Measurements from ENCODE around the gene BRD9.

BRD9 gene

DNA sequence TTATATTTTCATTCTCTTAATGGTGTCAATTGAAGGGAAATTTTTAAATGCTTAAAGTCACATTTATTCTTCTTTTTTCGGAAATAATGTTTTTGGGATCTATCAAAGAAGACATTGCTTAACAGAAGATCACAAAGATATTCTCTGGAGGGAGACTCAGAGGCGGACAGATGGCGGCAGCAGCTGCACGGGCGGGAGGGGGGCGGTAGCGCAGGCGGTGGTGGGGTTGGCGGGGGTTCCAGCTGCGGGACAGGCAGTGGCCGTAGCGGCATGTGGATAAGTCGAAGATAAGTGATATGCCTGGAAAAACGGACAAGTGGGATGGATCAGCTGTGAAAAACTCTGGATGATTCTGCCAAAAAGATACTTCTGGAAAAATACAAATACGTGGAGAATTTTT, 76.4 kb downstream of the BRD9 start:
- TF ChIP-seq, protein P1, sequence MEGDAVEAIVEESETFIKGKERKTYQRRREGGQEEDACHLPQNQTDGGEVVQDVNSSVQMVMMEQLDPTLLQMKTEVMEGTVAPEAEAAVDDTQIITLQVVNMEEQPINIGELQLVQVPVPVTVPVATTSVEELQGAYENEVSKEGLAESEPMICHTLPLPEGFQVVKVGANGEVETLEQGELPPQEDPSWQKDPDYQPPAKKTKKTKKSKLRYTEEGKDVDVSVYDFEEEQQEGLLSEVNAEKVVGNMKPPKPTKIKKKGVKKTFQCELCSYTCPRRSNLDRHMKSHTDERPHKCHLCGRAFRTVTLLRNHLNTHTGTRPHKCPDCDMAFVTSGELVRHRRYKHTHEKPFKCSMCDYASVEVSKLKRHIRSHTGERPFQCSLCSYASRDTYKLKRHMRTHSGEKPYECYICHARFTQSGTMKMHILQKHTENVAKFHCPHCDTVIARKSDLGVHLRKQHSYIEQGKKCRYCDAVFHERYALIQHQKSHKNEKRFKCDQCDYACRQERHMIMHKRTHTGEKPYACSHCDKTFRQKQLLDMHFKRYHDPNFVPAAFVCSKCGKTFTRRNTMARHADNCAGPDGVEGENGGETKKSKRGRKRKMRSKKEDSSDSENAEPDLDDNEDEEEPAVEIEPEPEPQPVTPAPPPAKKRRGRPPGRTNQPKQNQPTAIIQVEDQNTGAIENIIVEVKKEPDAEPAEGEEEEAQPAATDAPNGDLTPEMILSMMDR (IDR thresholded peaks at IDR 0.05; ENCODE audit: low read depth, low read length, poor library complexity, severe bottlenecking): no peak
- TF ChIP-seq EZH2phosphoT487 (IDR thresholded peaks at IDR 0.05; ENCODE audit: borderline replicate concordance, low read length): no peak

DNA sequence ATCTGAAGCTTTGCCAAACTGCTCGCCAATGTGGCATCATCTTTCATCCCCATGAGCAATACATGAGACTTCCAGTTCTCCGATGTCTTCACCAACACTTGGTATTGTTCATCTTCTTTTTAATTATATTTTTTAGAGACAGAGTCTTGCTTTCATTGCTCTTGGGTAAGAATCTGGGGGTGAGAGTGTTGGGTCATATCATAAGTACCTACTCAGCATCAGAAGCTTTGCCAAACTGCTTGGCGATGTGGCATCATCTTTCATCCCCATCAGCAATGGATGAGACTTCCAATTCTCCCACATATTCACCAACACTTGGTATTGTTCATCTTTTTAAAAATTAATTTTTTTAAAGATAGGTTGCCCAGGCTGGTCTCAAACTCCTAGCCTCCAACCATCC, 77.2 kb downstream of the BRD9 start:
- H3K79me2 ChIP-seq (ENCODE audit: control insufficient read depth, low read length): no peaks in the 10 kb centered on the region
- TF ChIP-seq EZH2phosphoT487 (IDR thresholded peaks at IDR 0.05; ENCODE audit: borderline replicate concordance, low read length): no peak
- TF ChIP-seq, protein P1 (IDR thresholded peaks at IDR 0.05; ENCODE audit: low read depth, low read length, poor library complexity, severe bottlenecking): no peak
- H3K9me2 ChIP-seq (replicated peaks; ENCODE audit: control insufficient read depth, low read length): no peaks in the 10 kb centered on the region
- no peaks in the 10 kb centered on the region for H3K27me3 ChIP-seq (ENCODE audit: control insufficient read depth, low read length)
- no peaks in the 10 kb centered on the region for H3F3A ChIP-seq (ENCODE audit: control insufficient read depth, insufficient read depth)
- H3K9me3 ChIP-seq (ENCODE audit: control insufficient read depth, insufficient read depth, low read length): no peaks in the 10 kb centered on the region
- H4K20me1 ChIP-seq (ENCODE audit: control insufficient read depth, insufficient read depth, low read depth, low read length): no peaks in the 10 kb centered on the region
- no peak overlapping the region for H3K27ac ChIP-seq (ENCODE audit: low read depth, low read length)
- no peaks in the 10 kb centered on the region for H3K4me1 ChIP-seq (ENCODE audit: control insufficient read depth, low read length)
- H3K4me3 ChIP-seq (ENCODE audit: low read length): no peak overlapping the region
- no peak overlapping the region for H3K4me2 ChIP-seq (ENCODE audit: low read length)
- H3K36me3 ChIP-seq (ENCODE audit: control insufficient read depth, low read length): no peaks in the 10 kb centered on the region; the same call in 1 of the 2 replicates

More for the DNA sequence above, 76.4 kb downstream of the BRD9 start:
- Histone ChIP-seq H4K20me1 (ENCODE audit: control insufficient read depth, insufficient read depth, low read depth, low read length) (no peaks in the 10 kb centered on the region), H3K4me3 (ENCODE audit: low read length) (no peak overlapping the region), H3K27ac (ENCODE audit: low read depth, low read length) (no peak overlapping the region), H3K4me2 (ENCODE audit: low read length) (no peak overlapping the region), H3K27me3 (ENCODE audit: control insufficient read depth, low read length) (no peaks in the 10 kb centered on the region), H3K79me2 (ENCODE audit: control insufficient read depth, low read length) (no peaks in the 10 kb centered on the region), H3F3A (ENCODE audit: control insufficient read depth, insufficient read depth) (no peaks in the 10 kb centered on the region), H3K9me2 (replicated peaks; ENCODE audit: control insufficient read depth, low read length) (no peaks in the 10 kb centered on the region), H3K4me1 (ENCODE audit: control insufficient read depth, low read length) (no peaks in the 10 kb centered on the region), H3K36me3 (ENCODE audit: control insufficient read depth, low read length) (no peaks in the 10 kb centered on the region; the same call in 1 of the 2 replicates), H3K9me3 (ENCODE audit: control insufficient read depth, insufficient read depth, low read length) (no peaks in the 10 kb centered on the region)
